ENCODE data around the gene CAMTA1.
"Not testable (repeated sequence)": the region's sequence is repeated elsewhere in the genome, so short reads cannot be mapped to it uniquely, and the experiment has no call there.

CAMTA1 gene

DNA sequence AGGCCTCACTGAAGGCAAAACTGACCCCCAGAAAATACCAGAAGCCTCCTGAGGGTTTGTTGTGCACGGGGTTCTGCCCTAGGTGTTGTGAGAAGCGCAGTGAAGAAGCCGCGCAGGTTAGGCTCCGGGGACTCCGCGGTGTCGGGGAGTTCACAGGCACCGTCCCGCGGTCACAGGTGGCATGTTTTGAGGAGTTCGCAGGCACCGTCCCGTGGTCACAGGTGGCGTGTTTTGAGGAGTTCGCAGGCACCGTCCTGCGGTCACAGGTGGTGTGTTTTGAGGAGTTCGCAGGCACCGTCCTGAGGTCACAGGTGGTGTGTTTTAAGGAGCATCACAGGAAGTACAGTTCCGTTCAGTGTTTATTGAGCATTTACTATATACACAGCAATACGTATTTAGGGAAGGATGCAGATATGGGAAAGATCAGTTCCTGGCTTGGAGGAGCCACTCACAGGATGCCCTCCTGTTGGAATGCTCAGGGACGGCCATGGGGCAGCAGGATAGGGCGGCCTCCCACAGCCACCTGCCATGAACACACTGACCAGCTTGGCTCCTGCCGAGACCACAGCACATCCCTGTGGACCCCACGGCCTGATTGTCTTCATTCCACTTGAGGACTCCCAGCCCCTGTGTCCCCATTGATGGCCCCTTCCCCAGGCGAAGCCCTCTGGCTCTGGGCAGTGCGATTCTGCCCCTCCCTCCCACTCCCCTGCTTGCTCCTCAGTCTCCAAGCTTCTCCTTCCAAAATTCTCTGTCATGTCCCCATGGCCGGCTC lies 899.8 kb downstream of the CAMTA1 start:
- no peak for DNase-seq (ENCODE audit: low read depth)
- H3K4me3 ChIP-seq (ENCODE audit: low read length): no peak overlapping the region
- TF ChIP-seq, protein P1, sequence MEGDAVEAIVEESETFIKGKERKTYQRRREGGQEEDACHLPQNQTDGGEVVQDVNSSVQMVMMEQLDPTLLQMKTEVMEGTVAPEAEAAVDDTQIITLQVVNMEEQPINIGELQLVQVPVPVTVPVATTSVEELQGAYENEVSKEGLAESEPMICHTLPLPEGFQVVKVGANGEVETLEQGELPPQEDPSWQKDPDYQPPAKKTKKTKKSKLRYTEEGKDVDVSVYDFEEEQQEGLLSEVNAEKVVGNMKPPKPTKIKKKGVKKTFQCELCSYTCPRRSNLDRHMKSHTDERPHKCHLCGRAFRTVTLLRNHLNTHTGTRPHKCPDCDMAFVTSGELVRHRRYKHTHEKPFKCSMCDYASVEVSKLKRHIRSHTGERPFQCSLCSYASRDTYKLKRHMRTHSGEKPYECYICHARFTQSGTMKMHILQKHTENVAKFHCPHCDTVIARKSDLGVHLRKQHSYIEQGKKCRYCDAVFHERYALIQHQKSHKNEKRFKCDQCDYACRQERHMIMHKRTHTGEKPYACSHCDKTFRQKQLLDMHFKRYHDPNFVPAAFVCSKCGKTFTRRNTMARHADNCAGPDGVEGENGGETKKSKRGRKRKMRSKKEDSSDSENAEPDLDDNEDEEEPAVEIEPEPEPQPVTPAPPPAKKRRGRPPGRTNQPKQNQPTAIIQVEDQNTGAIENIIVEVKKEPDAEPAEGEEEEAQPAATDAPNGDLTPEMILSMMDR (conservative IDR thresholded peaks at IDR 0.05; ENCODE audit: low read depth, low read length): no peak

DNA sequence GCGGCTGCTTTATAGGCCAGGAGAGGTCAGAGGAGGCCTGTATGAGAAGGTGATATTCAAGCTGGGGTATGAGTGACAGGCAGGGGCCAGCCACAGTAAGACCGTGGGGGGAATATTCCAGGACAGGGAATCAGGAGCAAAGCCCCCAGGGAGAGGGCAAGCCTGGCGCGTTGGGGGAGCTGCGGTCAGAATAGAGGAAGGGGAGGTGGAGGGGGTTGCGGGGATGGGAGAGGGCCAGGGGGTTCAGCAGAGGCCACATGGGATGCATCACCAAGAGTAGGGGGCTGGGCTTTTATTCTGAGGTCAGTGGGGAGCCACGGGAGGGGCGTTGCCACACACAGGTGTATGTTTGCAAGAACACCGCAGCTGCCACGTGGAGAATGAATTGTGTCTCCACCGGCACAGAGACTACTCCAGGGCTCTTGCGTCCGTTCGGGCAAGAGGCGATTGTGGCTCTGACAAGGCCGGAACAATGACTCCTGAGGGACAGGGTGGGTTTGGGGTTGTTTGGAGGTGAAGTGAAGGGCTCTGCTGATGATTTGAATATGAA lies 901.1 kb downstream of the CAMTA1 start:
- no peak overlapping the region for H3K4me3 ChIP-seq (ENCODE audit: low read length)
- TF ChIP-seq, protein P1 (conservative IDR thresholded peaks at IDR 0.05; ENCODE audit: low read depth, low read length): no peak
- DNase-seq (ENCODE audit: low read depth): no peak

DNA sequence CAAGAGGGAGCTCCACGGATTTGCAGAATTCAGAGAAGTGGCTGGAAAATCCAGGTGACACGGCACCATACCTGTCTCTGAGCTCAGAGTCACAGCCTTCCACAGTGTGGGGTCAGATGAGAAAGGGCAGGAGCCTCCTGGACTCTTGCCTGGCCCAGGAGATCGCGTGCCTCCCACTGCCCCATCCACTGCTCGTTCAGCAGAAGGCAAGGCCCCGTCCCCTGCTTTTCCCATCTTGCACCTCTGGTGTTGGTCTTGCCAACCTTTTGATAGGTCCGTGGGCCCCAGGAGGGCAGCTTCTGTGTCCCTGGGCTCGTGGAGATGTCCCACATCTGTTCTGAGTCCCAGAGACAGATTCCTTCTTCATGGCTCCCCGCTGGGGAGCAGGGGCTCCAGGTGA lies 902.2 kb downstream of the CAMTA1 start:
- DNase-seq (ENCODE audit: low read depth): no peak
- TF ChIP-seq, protein P1 (conservative IDR thresholded peaks at IDR 0.05; ENCODE audit: low read depth, low read length): no peak
- no peak overlapping the region for H3K4me3 ChIP-seq (ENCODE audit: low read length)

DNA sequence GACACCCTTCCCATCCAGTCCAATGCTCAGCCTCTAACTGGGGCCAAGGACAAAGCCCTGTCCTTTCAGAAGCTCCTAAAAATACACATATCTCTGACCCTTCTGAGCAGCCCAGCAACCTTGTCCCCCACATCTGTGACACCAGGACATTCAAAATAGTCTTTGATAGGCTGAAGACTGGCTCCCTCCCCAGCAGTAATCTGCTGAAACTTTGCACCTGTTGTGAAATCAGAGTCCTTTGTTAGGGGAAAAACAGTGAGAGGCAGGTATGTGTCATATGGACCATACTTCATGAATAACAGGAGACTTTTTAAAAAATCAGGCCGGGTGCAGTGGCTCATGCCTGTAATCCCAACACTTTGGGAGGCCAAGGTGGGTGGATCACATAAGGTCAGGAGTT lies 903.4 kb downstream of the CAMTA1 start:
- TF ChIP-seq, protein P1 (conservative IDR thresholded peaks at IDR 0.05; ENCODE audit: low read depth, low read length): no peak
- H3K4me3 ChIP-seq (ENCODE audit: low read length): no peak overlapping the region
- DNase-seq (ENCODE audit: low read depth): no peak

DNA sequence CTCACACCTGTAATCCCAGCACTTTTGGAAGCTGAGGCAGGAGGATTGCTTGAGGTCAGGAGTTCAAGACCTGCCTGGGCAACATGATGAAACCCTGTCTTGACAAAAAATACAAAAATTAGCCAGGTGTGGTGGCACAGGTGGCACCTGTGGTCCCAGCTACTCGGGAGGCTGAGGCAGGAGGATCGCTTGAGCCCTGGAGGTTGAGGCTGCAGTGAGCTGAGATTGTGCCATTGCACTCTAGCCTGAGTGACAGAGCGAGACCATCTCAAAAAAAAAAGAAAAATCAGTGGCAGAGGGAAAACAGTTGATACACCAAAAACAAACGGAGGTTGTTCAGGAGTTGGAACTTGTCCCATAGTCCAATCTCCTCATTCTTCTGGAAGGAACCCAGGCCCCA lies 904.1 kb downstream of the CAMTA1 start:
- not testable (repeated sequence) for H3K4me3 ChIP-seq (ENCODE audit: low read length); DNase-seq (ENCODE audit: low read depth)

DNA sequence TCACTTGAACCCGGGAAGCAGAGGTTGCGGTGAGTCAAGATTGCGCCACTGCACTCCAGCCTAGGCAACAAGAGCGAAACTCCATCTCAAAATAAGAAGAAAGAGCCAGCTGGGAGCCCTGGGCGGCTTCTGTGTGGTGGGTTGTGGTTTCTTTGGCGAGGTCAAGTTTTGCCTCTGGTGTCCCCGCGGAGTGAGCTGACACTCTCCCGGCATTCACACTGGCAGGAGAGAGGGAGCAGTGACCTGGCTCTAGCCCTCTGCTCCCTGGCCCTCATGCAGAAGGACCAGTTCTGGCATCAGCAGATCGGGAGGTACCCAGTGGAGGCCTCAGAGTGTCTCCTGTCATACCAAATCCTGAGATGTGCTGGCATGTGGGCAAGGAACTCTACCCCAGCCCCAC lies 904.8 kb downstream of the CAMTA1 start:
- DNase-seq (ENCODE audit: low read depth): no peak
- TF ChIP-seq, protein P1 (conservative IDR thresholded peaks at IDR 0.05; ENCODE audit: low read depth, low read length): no peak
- no peak overlapping the region for H3K4me3 ChIP-seq (ENCODE audit: low read length)

DNA sequence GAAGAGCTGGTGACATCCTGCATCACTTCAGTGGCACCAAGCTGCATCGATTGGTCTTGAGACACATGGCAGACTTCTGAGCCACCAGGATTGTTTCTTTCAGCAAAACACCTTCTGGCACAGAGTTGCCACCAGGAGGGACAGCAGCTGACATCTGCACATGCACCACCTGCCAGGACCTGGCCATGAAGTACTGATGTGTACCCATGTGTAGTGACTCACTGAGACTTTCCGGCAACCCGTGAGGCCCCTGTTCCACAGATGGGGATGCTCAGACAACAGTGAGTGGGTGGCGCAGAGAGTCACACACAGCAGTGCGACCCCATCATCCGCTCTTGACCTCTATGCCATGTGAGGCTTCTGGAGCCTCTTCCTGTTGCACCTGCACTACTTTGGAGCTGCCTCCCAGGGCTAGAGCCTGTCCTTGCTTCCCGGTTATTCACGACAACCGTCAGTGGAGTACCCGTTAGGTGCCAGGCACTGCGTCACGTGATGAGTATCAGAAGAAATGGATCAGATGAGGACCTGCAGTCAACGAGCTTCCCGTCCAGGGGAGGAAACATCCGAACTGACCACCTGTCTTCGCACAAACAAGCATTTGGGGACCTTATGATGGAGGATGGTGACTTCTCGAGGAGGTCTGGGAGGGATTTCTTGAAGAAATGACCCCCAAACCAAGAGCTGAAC lies 905.4 kb downstream of the CAMTA1 start:
- TF ChIP-seq, protein P1 (conservative IDR thresholded peaks at IDR 0.05; ENCODE audit: low read depth, low read length): no peak
- no peak overlapping the region for H3K4me3 ChIP-seq (ENCODE audit: low read length)
- DNase-seq (ENCODE audit: low read depth): no peak

Data from retinal pigment epithelial cell (primary cell).